Activated naive CD8-positive, alpha-beta T cell treated with anti-CD3 and anti-CD28 coated beads, Interleukin-2, amount 50 U/mL, for 24 hours (primary cell): ENCODE data around the gene CAPN9.
"Not testable (repeated sequence)": the region's sequence is repeated elsewhere in the genome, so short reads cannot be mapped to it uniquely, and the experiment has no call there.

Experiments used
- ATAC-seq: fragments of 150-1000 bp; cut with Tn5 transposase; one replicate; pipeline ENCODE4 v1.10.0; 2021
- DNase-seq: peaks from one replicate; pipeline ENCODE4 v3.0.0; 2021
- H3K27ac Mint-ChIP-seq: one replicate; pipeline ENCODE4 v1.8.0; 2021; ENCODE audit warnings: mild to moderate bottlenecking, mixed read lengths
- H3K27me3 Mint-ChIP-seq: one replicate; pipeline ENCODE4 v1.8.0; 2021; ENCODE audit warnings: mixed read lengths
- H3K36me3 Mint-ChIP-seq: one replicate; pipeline ENCODE4 v1.8.0; 2021; ENCODE audit warnings: low read depth, mixed read lengths
- H3K4me1 Mint-ChIP-seq: one replicate; pipeline ENCODE4 v1.8.0; 2021; ENCODE audit warnings: mixed read lengths
- H3K4me3 Mint-ChIP-seq: one replicate; pipeline ENCODE4 v1.8.0; 2021; ENCODE audit warnings: mild to moderate bottlenecking, moderate library complexity, mixed read lengths
- H3K9me3 Mint-ChIP-seq: one replicate; pipeline ENCODE4 v1.8.0; 2021; ENCODE audit warnings: mixed read lengths

Gene CAPN9

DNA sequence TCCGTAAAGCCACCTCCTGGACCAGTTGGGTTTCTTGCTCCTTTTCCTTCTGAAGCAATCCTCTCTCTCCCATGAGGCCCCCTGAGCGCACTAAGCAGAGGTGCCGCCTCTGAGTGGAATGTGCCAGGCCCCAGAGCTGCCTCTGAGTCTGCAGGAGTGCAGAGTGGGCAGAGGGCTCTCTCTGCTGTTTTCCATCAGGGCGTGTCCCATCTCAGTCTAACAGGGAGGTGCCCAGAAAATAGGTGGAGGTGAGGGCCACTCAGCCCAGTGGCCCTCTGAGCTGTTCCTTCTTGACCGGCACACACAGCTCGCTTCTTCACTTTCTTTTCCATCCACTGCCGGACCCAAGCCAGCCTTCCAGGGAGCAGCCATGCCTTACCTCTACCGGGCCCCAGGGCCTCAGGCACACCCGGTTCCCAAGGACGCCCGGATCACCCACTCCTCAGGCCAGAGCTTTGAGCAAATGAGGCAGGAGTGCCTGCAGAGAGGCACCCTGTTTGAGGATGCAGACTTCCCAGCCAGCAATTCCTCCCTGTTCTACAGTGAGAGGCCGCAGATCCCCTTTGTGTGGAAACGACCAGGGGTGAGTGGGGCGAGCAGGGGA is at the start of gene CAPN9:
Gene CAPN9 (plus strand): TSS at position 262 of the 604 bp plus-strand sequence. CDS start 109 bp downstream, at position 371.
- DNase-seq = no peak
- no peak for ATAC-seq
- H3K4me3 Mint-ChIP-seq = no peak within 1 kb of the TSS
- H3K4me1 Mint-ChIP-seq = no peaks in the 10 kb centered on the region
- no peaks in the 10 kb centered on the region for H3K27me3 Mint-ChIP-seq
- no peaks in the 10 kb centered on the region for H3K9me3 Mint-ChIP-seq
- H3K36me3 Mint-ChIP-seq = no peaks in the 10 kb centered on the region
- no peak within 1 kb of the TSS for H3K27ac Mint-ChIP-seq

- no peak for DNase-seq
- ATAC-seq = no peak
- Mint-ChIP-seq H3K4me3 (no peak overlapping the region), H3K4me1 (no peaks in the 10 kb centered on the region), H3K27me3 (no peaks in the 10 kb centered on the region), H3K36me3 (peaks cover 5% of the 10 kb centered on the region), H3K9me3 (no peaks in the 10 kb centered on the region), H3K27ac (no peak overlapping the region)
Observed at GRCh38 chr1:230698130-230698529, 49.1 kb upstream of the CAPN9 start.

- not testable (repeated sequence) for H3K4me1 Mint-ChIP-seq, DNase-seq, ATAC-seq, H3K36me3 Mint-ChIP-seq, H3K9me3 Mint-ChIP-seq, H3K27ac Mint-ChIP-seq, H3K27me3 Mint-ChIP-seq, H3K4me3 Mint-ChIP-seq
Observed at GRCh38 chr1:230698964-230699363, 48.2 kb upstream of the CAPN9 start.

DNA sequence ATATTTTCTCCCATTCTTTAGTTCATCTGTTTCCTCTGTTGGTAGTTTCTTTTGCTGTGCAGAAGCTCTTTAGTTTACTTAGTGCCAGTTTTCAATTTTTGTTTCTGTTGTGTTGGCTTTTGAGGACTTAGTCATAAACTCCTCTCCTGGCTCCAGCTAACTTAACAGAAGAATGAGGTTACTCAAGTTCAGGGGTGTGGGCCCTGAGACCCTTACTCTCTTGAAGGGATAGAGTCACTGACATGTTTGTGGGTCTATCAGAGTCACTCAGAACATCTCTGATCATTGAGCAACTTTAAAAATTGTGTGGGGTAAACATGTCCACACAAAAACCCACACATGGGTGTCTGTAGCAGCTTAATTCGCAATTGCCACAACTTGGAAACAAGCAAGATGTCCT is 47.5 kb upstream of the CAPN9 start:
- Mint-ChIP-seq H3K4me1 (no peaks in the 10 kb centered on the region), H3K27ac (no peak overlapping the region), H3K27me3 (no peaks in the 10 kb centered on the region), H3K9me3 (no peaks in the 10 kb centered on the region), H3K36me3 (no peaks in the 10 kb centered on the region), H3K4me3 (no peak overlapping the region)
- ATAC-seq (no peak), DNase-seq (no peak)

DNA sequence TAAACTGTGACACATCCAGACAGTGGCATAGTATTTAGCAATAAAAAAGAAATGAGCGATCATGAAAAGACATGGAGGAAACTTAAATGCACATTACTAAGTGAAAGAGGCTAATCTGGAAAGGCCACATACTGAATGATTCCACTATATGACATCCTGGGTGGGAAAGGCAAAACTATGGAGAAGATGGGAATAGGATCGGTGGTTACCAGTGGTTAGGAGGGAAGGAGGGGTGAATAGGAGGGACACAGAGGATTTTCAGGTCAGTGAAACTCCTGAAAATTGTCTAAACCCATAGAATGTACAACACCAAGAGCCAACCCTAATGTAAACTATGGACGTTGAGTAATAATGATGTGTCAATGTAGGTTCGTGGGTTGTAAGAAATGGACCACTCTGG is 47.1 kb upstream of the CAPN9 start:
- Mint-ChIP-seq H3K36me3 (no peaks in the 10 kb centered on the region), H3K9me3 (no peaks in the 10 kb centered on the region), H3K4me3 (no peak overlapping the region), H3K4me1 (no peaks in the 10 kb centered on the region), H3K27me3 (no peaks in the 10 kb centered on the region), H3K27ac (no peak overlapping the region)
- ATAC-seq (no peak), DNase-seq (no peak)

DNA sequence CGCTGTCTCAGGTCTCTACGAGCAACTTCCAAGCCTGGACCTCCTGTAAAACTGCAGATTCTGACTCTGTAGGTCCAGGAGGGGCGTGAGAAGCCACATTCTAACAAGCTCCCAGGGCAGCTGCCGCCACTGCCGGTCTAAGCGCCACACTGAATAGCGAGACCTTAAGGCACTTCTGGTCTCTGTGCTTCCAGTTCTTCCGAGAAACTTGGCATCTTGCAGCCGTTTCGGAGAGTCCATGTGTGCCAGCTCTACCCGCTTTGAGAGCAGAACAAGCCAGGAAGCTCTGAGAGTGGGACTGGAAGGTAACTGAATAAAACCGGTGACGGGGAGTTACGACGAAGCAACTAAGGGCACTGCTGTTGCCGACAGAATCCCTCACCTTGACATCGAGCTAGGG is 45.8 kb upstream of the CAPN9 start:
- Mint-ChIP-seq H3K4me1 (no peaks in the 10 kb centered on the region), H3K4me3 (no peak overlapping the region), H3K27me3 (no peaks in the 10 kb centered on the region), H3K36me3 (no peaks in the 10 kb centered on the region), H3K27ac (no peak overlapping the region), H3K9me3 (no peaks in the 10 kb centered on the region)
- ATAC-seq = no peak
- no peak for DNase-seq

DNA sequence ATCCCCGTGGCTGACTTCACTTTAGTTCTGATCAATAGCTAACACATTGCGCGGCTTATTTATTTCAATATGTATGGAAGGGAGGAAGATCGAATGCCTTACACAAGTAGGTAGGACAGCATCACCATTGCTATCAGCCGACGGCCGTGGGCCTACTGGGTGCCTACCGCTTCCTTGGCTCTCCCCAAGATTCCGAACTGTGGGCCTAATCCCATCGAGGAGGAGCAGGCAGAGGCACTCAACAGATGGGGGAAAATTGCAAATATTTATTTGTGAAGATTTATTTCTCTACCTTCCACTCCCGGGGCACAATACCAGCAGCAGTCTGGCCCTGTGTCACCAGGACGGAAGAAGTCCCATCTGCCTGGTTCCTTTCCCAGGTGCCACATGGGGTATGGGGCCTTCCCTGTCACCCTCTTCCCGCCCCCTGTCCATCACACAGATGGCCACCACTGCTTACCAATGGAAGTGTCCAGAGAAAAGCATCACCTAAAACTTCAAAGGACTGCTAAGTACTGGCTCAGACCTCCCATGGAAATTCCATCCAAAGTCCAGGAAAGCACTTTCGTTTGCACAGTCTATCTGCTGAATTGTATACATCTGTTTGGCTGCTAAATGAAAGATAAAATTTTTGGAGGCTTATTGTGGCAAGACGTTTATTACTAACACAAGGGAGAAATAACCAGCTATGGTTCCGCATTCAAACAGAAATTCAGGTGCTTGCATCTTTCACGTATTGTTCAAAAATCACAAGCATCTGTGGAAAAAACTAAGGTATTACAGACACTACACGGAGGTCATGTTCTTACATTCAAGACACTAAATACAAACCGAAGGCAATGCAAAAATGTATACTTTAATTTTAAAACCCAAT is 45.1 kb upstream of the CAPN9 start:
- Mint-ChIP-seq H3K27ac (no peak overlapping the region), H3K27me3 (no peaks in the 10 kb centered on the region), H3K36me3 (no peaks in the 10 kb centered on the region), H3K4me1 (no peaks in the 10 kb centered on the region), H3K4me3 (no peak overlapping the region), H3K9me3 (no peaks in the 10 kb centered on the region)
- no peak for DNase-seq
- ATAC-seq = no peak

- no peak overlapping the region for H3K27ac Mint-ChIP-seq
- H3K4me1 Mint-ChIP-seq = no peaks in the 10 kb centered on the region
- DNase-seq = no peak
- H3K4me3 Mint-ChIP-seq = no peak overlapping the region
- no peaks in the 10 kb centered on the region for H3K36me3 Mint-ChIP-seq
- H3K9me3 Mint-ChIP-seq = no peaks in the 10 kb centered on the region
- no peak for ATAC-seq
- peaks cover 5% of the 10 kb centered on the region for H3K27me3 Mint-ChIP-seq
Observed at GRCh38 chr1:230702934-230703678, 44.1 kb upstream of the CAPN9 start.

DNA sequence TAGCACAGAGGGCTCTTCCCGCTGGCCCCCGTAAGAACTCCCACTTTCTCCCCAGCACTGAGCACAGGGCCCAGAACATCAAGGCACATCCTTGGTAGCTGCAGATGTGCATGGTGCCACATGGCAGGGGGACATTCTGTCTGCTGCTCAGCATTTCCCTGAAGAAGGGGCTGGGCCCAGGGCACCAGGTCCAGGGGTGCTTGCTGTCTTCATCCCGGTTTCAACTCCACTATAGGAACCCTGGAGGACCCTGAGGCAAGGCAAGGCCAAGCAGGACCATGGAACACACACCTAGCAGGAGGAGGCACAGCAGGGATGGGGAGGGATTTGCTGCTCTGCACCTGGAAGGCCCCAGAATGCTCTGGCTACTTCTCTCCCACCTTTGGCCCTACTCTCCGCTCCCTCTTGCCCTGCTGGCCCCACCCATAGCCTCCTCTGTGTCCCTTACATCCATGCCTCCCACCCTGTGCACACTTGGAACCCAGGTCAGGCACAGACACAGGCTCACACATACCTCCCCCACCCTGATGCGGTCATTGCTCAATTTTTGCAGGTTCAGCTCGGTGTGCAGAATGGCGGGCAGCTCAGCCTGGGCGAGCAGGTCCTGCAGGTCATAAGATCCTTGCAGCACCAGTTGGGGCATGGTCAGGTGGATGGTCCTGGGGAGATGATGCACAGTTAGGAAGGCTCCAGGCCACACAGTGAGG is 43.4 kb upstream of the CAPN9 start:
- Mint-ChIP-seq H3K4me3 (no peak overlapping the region), H3K9me3 (no peaks in the 10 kb centered on the region)

GRCh38 chr1:230704830-230705229 is 42.4 kb upstream of the CAPN9 start:
- H3K9me3 Mint-ChIP-seq = no peaks in the 10 kb centered on the region
- ATAC-seq = no peak
- DNase-seq = no peak
- H3K4me1 Mint-ChIP-seq = no peaks in the 10 kb centered on the region
- H3K27ac Mint-ChIP-seq = no peak overlapping the region
- no peak overlapping the region for H3K4me3 Mint-ChIP-seq
- H3K36me3 Mint-ChIP-seq = no peaks in the 10 kb centered on the region
- H3K27me3 Mint-ChIP-seq = peaks cover 6% of the 10 kb centered on the region

More for the DNA sequence above, 43.4 kb upstream of the CAPN9 start:
- DNase-seq (no peak), ATAC-seq (no peak)
- Mint-ChIP-seq H3K27ac (no peak overlapping the region), H3K36me3 (no peaks in the 10 kb centered on the region), H3K27me3 (peaks cover 6% of the 10 kb centered on the region), H3K4me1 (no peaks in the 10 kb centered on the region)

DNA sequence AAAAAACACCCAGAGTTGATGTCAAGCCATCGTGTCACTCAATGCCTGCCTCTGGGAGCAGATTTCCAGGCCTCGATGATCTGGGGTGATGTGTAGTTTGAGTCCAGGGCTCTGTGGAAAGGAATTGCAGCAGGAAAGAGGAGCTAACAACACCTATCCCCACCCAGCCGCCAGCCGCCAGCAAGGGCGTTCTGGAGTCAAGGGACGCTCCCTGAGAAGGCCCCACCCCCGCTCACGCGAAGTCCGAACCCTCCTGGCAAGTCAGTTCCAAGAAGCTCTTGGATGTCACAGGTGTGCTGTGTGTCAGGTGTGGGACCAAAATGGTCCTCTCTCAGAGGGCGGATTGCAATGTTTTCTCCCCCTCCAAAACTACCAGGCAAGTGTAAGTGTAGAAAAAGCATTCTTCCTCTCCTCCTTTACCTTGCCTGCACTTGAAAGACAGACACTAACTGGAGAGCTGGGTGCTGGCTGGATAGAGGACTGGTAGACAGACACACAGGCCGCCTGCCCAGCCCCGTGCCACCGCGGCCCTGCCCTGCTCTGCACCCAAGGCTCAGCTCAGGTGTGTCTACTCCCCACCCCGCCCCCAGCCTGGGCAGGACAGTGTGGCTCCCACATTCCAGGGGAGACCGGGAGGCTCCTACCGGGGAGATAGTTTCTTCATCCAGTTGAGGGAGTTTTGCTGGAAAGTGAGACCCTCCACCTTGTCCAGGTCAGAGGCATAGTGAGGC is 41.7 kb upstream of the CAPN9 start:
- Mint-ChIP-seq H3K27me3 (peaks cover 6% of the 10 kb centered on the region), H3K27ac (no peak overlapping the region), H3K36me3 (no peaks in the 10 kb centered on the region), H3K4me1 (no peaks in the 10 kb centered on the region), H3K4me3 (no peak overlapping the region), H3K9me3 (no peaks in the 10 kb centered on the region)
- DNase-seq (no peak), ATAC-seq (no peak)

- no peaks in the 10 kb centered on the region for H3K36me3 Mint-ChIP-seq
- ATAC-seq (no peak), DNase-seq (no peak)
- no peak overlapping the region for H3K27ac Mint-ChIP-seq
- H3K27me3 Mint-ChIP-seq = peaks cover 6% of the 10 kb centered on the region
- no peaks in the 10 kb centered on the region for H3K9me3 Mint-ChIP-seq
- H3K4me3 Mint-ChIP-seq = no peak overlapping the region
- no peaks in the 10 kb centered on the region for H3K4me1 Mint-ChIP-seq
Observed at GRCh38 chr1:230706020-230706699, 41.0 kb upstream of the CAPN9 start.

DNA sequence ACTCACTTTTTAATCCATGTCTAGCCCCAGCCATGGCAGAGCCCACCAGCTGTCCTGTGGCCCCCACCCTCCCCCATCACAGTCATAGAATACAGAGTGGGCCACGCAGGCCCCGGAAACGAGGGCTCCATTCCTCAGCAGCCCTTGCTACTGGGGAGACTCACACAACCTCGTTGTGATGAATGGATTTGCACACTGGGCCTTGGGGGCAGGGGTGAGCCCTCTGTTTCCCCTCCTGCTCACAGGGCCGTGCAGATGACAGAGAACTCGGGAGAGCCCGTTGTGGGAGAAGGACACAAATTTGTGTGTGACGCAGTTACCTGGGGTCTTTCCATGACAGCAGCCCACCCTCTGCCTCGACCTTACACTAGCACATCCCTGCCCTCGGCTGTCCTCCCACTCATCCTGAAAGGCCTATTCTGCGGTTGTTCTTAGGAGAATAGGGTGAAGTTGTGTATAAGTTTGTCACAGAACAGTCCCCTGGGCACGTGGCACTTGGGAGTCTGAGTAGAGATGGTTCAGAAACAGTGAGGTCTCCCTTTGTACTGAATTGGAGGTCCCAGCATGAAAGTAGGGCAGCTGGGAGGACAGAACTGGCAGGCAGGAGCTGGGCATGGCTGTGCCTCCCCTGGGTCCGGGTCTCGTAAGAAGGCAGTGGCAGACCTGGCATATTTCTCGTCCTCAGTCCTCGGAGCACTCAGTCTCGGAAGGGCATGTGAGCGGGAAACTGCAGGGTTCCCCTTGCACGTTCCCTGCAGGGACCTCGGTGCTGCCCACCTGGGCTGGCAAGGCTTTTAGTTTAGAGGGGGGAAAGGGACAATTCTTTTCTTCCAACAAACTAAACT is 40.1 kb upstream of the CAPN9 start:
- ATAC-seq (no peak), DNase-seq (no peak)
- Mint-ChIP-seq H3K4me3 (no peak overlapping the region), H3K27ac (no peak overlapping the region), H3K36me3 (no peaks in the 10 kb centered on the region), H3K27me3 (peaks cover 6% of the 10 kb centered on the region), H3K4me1 (no peaks in the 10 kb centered on the region), H3K9me3 (no peaks in the 10 kb centered on the region)
